ENCODE measurements around the gene BCAN. TPM values are rescaled to one million over a fixed set of nuclear protein-coding genes. Genes with fewer than 3 reads are reported as not detected.
A peak's percentile ranks its signal among the peaks of the same experiment; 100 is the strongest.

The BCAN gene
- polyA plus RNA-seq, 1 donor (not counting 4 experiments of a cell fraction or from before 2014, with no cell fraction given), result not detected

DNA sequence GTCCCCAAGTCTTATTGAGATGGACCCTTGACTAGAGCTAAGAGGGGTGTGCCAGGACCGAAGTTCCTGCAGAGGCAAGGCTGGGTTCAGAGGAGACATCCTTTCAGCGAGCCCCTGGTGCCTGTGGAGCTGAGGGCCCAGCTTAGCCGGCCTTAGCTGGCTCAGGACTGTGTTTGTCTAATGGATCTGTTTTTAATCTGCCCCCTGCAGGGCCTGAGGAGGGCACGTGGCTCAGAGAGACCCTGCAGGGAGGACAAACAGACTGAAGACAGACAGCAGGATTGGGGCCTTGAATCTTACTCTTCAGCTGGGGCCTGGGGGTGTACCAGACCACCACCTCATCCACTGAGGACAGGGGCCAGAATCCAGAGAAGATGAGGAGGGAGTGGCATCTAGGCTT lies 61.8 kb downstream of the BCAN start:
- no peak overlapping the region for H3K4me2 ChIP-seq (ENCODE audit: control insufficient read depth, extremely low read depth, insufficient read depth, low read depth, low read length)

GRCh38 chr1:156704166-156704711 lies 62.3 kb downstream of the BCAN start:
- H3K36me3 ChIP-seq (ENCODE audit: control insufficient read depth in 2 of 2, extremely low read depth in 1 of 2, insufficient read depth in 2 of 2, low read length in 2 of 2), result no peaks in the 10 kb centered on the region
- H3K79me2 ChIP-seq (ENCODE audit: control insufficient read depth, insufficient read depth, low read length), result no peaks in the 10 kb centered on the region
- H3K27ac ChIP-seq (ENCODE audit: control insufficient read depth, insufficient read depth, low read length), result no peak overlapping the region
- no peaks in the 10 kb centered on the region for H3K9me1 ChIP-seq (ENCODE audit: control insufficient read depth, extremely low read depth, insufficient read depth, low read length)
- H3K9me3 ChIP-seq (ENCODE audit: control insufficient read depth, low read depth, low read length), result no peaks in the 10 kb centered on the region
- H3K4me2 ChIP-seq (ENCODE audit: control insufficient read depth, extremely low read depth, insufficient read depth, low read depth, low read length), result no peak overlapping the region
- no peak overlapping the region for H2AFZ ChIP-seq (ENCODE audit: control insufficient read depth, low read length)
- FAIRE-seq, result no peak
- dilution Hi-C loops (cut with MboI; ENCODE audit: extremely low pct_ligation_motif_present, low sequenced_read_pairs), result no loop called here
- no peak for TF ChIP-seq EZH2 (IDR thresholded peaks at IDR 0.05; ENCODE audit: low read length)
- TF ChIP-seq CTCF (optimal IDR thresholded peaks at IDR 0.05 in 1 of 3, IDR thresholded peaks at IDR 0.05 in 1 of 3, conservative IDR thresholded peaks at IDR 0.05 in 1 of 3; ENCODE audit: extremely low read depth in 1 of 3, insufficient read depth in 2 of 3, low read length in 3 of 3), result no peak
- no peaks in the 10 kb centered on the region for H4K20me1 ChIP-seq (ENCODE audit: control insufficient read depth, extremely low read depth, insufficient read depth, low read length)
- no peak for DNase-seq (ENCODE audit: low read depth, low spot score)
- no peak overlapping the region for H3K9ac ChIP-seq (ENCODE audit: control insufficient read depth, extremely low read depth, insufficient read depth, low read length)
- peaks cover 20% of the 10 kb centered on the region for H3K27me3 ChIP-seq (ENCODE audit: control insufficient read depth, extremely low read depth, insufficient read depth, low read length)
- H3K4me3 ChIP-seq (ENCODE audit: control insufficient read depth in 2 of 3, extremely low read depth in 1 of 3, insufficient read depth in 2 of 3, low read depth in 1 of 3, low read length in 3 of 3), result peak overlapping the region in 1 of 3 experiments; percentile 31
- H3K4me1 ChIP-seq (ENCODE audit: control insufficient read depth, extremely low read depth, insufficient read depth, low read length), result peaks cover 20% of the 10 kb centered on the region

More for the DNA sequence above, 61.8 kb downstream of the BCAN start:
- no peak overlapping the region for H3K4me3 ChIP-seq (ENCODE audit: control insufficient read depth in 2 of 3, extremely low read depth in 1 of 3, insufficient read depth in 2 of 3, low read depth in 1 of 3, low read length in 3 of 3)
- no peaks in the 10 kb centered on the region for H4K20me1 ChIP-seq (ENCODE audit: control insufficient read depth, extremely low read depth, insufficient read depth, low read length)
- H3K79me2 ChIP-seq (ENCODE audit: control insufficient read depth, insufficient read depth, low read length), result no peaks in the 10 kb centered on the region
- DNase-seq (ENCODE audit: low read depth, low spot score) (no peak), FAIRE-seq (no peak)
- no peak for TF ChIP-seq CTCF (optimal IDR thresholded peaks at IDR 0.05 in 1 of 3, IDR thresholded peaks at IDR 0.05 in 1 of 3, conservative IDR thresholded peaks at IDR 0.05 in 1 of 3; ENCODE audit: extremely low read depth in 1 of 3, insufficient read depth in 2 of 3, low read length in 3 of 3)
- TF ChIP-seq EZH2 (IDR thresholded peaks at IDR 0.05; ENCODE audit: low read length), result no peak
- H3K9ac ChIP-seq (ENCODE audit: control insufficient read depth, extremely low read depth, insufficient read depth, low read length), result no peak overlapping the region
- H3K36me3 ChIP-seq (ENCODE audit: control insufficient read depth in 2 of 2, extremely low read depth in 1 of 2, insufficient read depth in 2 of 2, low read length in 2 of 2), result no peaks in the 10 kb centered on the region
- no peak overlapping the region for H3K27ac ChIP-seq (ENCODE audit: control insufficient read depth, insufficient read depth, low read length)
- peaks cover 20% of the 10 kb centered on the region for H3K27me3 ChIP-seq (ENCODE audit: control insufficient read depth, extremely low read depth, insufficient read depth, low read length)
- peaks cover 20% of the 10 kb centered on the region for H3K4me1 ChIP-seq (ENCODE audit: control insufficient read depth, extremely low read depth, insufficient read depth, low read length)
- H2AFZ ChIP-seq (ENCODE audit: control insufficient read depth, low read length), result no peak overlapping the region
- dilution Hi-C loops (cut with MboI; ENCODE audit: extremely low pct_ligation_motif_present, low sequenced_read_pairs), result no loop called here
- no peaks in the 10 kb centered on the region for H3K9me3 ChIP-seq (ENCODE audit: control insufficient read depth, low read depth, low read length)
- H3K9me1 ChIP-seq (ENCODE audit: control insufficient read depth, extremely low read depth, insufficient read depth, low read length), result no peaks in the 10 kb centered on the region

Data from keratinocyte (primary cell).